22Rv1 (cell line): ENCODE data around the gene SREBF1.

Experiments
- CTCF ChIP-seq: fragments of 450-650 bp; IDR thresholded peaks from 2 replicates; pipeline ENCODE4 v1.5.1; 2017; ENCODE audit warnings: mild to moderate bottlenecking
- ZFX ChIP-seq: fragments of 450-650 bp; IDR thresholded peaks from 2 replicates; pipeline ENCODE4 v1.6.1; 2017; ENCODE audit warnings: antibody characterized with exemption, borderline replicate concordance

GRCh38 chr17:17849147-17849820, 12.5 kb upstream of the SREBF1 start:
- TF ChIP-seq CTCF: no peak
- TF ChIP-seq ZFX: no peak
